Mucosa of descending colon (tissue), 3 donors: ENCODE results near the gene MREG. TPM values are rescaled to one million over a fixed set of nuclear protein-coding genes. Genes with fewer than 3 reads are reported as not detected.
"Not testable (repeated sequence)": the region's sequence is repeated elsewhere in the genome, so short reads cannot be mapped to it uniquely, and the experiment has no call there.

Source experiments
- ATAC-seq: fragments of 200-7000 bp; cut with Tn5 transposase; one replicate; pipeline ENCODE4 v1.9.1; 2020; ENCODE audit warnings: mild to moderate bottlenecking, moderate library complexity
- DNase-seq, 3 donors: peaks; one replicate each; pipeline ENCODE4 v3.0.0-alpha.2; 2020
- H3K36me3 ChIP-seq: fragments of 200-600 bp; one replicate; pipeline ENCODE4 v1.8.0; 2021; ENCODE audit warnings: low read depth, mild to moderate bottlenecking
- H3K4me1 ChIP-seq: fragments of 200-600 bp; one replicate; pipeline ENCODE4 v1.8.0; 2021; ENCODE audit warnings: low read depth, mild to moderate bottlenecking
- H3K4me3 ChIP-seq: fragments of 200-600 bp; one replicate; pipeline ENCODE4 v1.8.0; 2021; ENCODE audit warnings: mild to moderate bottlenecking
- H3K9me3 ChIP-seq: fragments of 200-600 bp; one replicate; pipeline ENCODE4 v1.8.0; 2021; ENCODE audit warnings: mild to moderate bottlenecking
- intact Hi-C, 2 donors: fragments of 100-400 bp; cut with DNase I in 1 of 2; cut with micrococcal nuclease in 1 of 2; formaldehyde crosslinking; loops; one replicate each; pipeline versions ENCODE4 v1.11.0 to v1.11.1; 2022; cut with DNase I, micrococcal nuclease
- total RNA-seq, 3 donors: library from RNA; stranded (reverse); fragmentation: NEBNext Ultra II Directional in 2 of 3; extraction: Animal tissue kit (Norgen Biotek cat#: 25700) in 2 of 3; gene quantifications; one replicate each; pipeline versions ENCODE4 v1.2.1 to v1.2.4, GENCODE V29; 2021 to 2023
- TF ChIP-seq, protein P1 (sequence below): fragments of 200-600 bp; IDR thresholded peaks from one replicate; pipeline ENCODE4 v1.8.0; 2022; ENCODE audit warnings: antibody characterized with exemption, mild to moderate bottlenecking
- donor health status: DM: no; HTN: no; CAD: no; lungs with moderate emphysema.
- donor health status: DM: no; HTN: no; CAD: no.
- donor health status: DM: no; HTN: yes; CAD: no.

The MREG gene
- total RNA-seq, 3 donors from 2014 or later, result 5.7 to 10.9 (median 8.5) TPM

- Histone ChIP-seq H3K9me3 (no peaks in the 10 kb centered on the region), H3K4me1 (no peaks in the 10 kb centered on the region), H3K36me3 (no peaks in the 10 kb centered on the region), H3K4me3 (no peak overlapping the region)
- DNase-seq, result no peak
- intact Hi-C loops, result no loop called here
- no peak for ATAC-seq
- TF ChIP-seq, protein P1, sequence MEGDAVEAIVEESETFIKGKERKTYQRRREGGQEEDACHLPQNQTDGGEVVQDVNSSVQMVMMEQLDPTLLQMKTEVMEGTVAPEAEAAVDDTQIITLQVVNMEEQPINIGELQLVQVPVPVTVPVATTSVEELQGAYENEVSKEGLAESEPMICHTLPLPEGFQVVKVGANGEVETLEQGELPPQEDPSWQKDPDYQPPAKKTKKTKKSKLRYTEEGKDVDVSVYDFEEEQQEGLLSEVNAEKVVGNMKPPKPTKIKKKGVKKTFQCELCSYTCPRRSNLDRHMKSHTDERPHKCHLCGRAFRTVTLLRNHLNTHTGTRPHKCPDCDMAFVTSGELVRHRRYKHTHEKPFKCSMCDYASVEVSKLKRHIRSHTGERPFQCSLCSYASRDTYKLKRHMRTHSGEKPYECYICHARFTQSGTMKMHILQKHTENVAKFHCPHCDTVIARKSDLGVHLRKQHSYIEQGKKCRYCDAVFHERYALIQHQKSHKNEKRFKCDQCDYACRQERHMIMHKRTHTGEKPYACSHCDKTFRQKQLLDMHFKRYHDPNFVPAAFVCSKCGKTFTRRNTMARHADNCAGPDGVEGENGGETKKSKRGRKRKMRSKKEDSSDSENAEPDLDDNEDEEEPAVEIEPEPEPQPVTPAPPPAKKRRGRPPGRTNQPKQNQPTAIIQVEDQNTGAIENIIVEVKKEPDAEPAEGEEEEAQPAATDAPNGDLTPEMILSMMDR, result no peak
These were observed 47.7 kb downstream of the MREG start for GRCh38 chr2:215965532-215966165.

DNA sequence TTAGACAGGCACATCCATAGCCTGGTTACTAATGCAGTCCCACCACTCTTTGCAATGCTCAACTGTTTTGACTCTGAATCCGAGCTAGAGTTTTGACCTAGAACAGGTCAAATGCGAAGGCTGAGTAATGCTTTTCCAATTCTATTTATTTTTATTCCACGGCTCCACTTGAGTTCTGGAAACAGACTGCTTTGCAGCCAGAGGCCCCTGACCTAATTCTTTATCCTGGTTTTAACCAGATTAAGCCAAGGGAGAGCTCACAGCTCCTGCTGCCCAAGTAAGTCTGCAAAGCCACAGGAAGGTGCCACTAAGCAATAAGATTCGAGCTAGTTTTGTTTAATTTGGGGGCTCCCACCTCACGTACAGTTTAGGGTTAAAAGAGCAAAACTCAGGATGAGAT, 51.4 kb downstream of the MREG start:
- Histone ChIP-seq H3K4me3 (no peak overlapping the region), H3K36me3 (no peaks in the 10 kb centered on the region), H3K4me1 (no peaks in the 10 kb centered on the region), H3K9me3 (no peaks in the 10 kb centered on the region)
- intact Hi-C loops, result no loop called here
- TF ChIP-seq, protein P1, result no peak
- DNase-seq (no peak), ATAC-seq (no peak)

- DNase-seq, result no peak
- no peaks in the 10 kb centered on the region for H3K4me1 ChIP-seq
- no peak overlapping the region for H3K4me3 ChIP-seq
- ATAC-seq, result no peak
- no peaks in the 10 kb centered on the region for H3K9me3 ChIP-seq
- intact Hi-C loops, result no loop called here
- TF ChIP-seq, protein P1, result no peak
- H3K36me3 ChIP-seq, result no peaks in the 10 kb centered on the region
These were observed 55.1 kb downstream of the MREG start for GRCh38 chr2:215958257-215958656.

GRCh38 chr2:215957354-215958122, 55.8 kb downstream of the MREG start:
- ATAC-seq, DNase-seq, H3K36me3 ChIP-seq, H3K4me3 ChIP-seq, H3K4me1 ChIP-seq, H3K9me3 ChIP-seq, intact Hi-C loops: not testable (repeated sequence)

DNA sequence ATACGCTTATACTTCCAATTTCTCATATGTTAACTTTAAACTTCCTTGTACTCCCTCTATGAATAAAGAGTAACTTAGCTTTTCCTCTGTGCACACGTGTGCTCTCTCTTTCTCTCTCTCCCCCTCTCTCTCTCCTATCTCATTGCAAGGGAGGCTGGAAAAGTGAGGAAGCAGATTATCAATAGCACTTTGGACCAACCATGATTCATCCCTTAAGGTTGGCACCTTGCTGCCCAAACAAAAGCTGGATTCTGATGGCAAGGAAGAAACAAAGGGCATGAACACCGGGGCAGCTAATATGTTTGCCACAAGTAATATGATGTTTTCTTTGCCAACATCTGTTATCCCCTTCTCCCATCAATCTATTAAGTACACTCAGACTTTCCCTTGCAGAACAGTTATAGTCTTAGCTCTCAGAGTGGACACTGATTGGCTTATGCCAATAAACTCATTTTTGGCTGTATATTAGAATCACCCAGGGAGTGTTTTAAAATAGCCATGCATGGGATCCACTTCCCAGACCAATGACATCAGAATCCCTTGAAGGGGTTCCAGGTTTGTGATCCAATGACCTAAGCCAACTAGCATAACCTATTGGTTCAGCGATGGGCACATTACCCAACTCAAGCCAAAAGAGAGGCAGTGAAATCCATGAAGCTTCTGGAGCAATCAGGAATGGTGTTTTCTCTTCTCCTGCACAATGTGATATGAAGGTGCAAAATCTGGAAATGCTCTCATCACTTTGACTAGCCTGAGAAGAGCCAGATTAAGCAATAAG, 60.3 kb downstream of the MREG start:
- DNase-seq (no peak), ATAC-seq (no peak)
- Histone ChIP-seq H3K4me3 (no peak overlapping the region), H3K36me3 (no peaks in the 10 kb centered on the region), H3K4me1 (no peaks in the 10 kb centered on the region), H3K9me3 (no peaks in the 10 kb centered on the region)
- TF ChIP-seq, protein P1, result no peak
- intact Hi-C loops, result no loop called here

DNA sequence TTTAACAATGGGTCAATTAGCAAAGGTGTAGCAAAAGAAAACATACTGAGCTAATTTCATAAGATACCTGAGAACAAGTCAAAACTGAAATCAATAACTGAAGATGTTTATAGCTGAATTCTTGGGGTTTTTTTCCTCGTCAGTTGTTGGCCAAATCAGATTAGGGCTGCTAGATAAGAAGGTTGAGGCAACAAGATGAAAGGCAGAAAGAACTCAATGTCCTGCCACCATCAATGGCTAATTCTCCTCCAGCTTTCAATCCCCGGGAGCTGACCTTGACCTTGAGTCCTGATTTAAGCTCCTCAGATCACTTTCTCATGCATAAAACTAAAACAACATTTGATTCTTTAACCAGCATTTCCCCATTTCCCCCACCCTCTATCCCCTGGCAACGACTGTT, 61.8 kb downstream of the MREG start:
- no peak overlapping the region for H3K4me3 ChIP-seq
- DNase-seq, result no peak
- intact Hi-C loops, result no loop called here
- no peaks in the 10 kb centered on the region for H3K9me3 ChIP-seq
- no peaks in the 10 kb centered on the region for H3K36me3 ChIP-seq
- no peaks in the 10 kb centered on the region for H3K4me1 ChIP-seq
- ATAC-seq, result no peak
- TF ChIP-seq, protein P1, result no peak
